ENCODE results near the gene TMEM235.

Gene TMEM235

GRCh38 chr17:78196716-78197115, 34.7 kb upstream of the TMEM235 start:
- H3K4me1 ChIP-seq (ENCODE audit: low read length) = peaks cover 5% of the 10 kb centered on the region
- no peak overlapping the region for H3K4me3 ChIP-seq (ENCODE audit: low read length)
- peaks cover 36% of the 10 kb centered on the region for H3K79me2 ChIP-seq (ENCODE audit: low read length)
- no peak overlapping the region for H2AFZ ChIP-seq (ENCODE audit: low read depth, low read length)
- no peak overlapping the region for H3K9ac ChIP-seq (ENCODE audit: low read length)
- H3K4me2 ChIP-seq (ENCODE audit: low read length) = no peak overlapping the region
- TF ChIP-seq CTCF (IDR thresholded peaks at IDR 0.05; ENCODE audit: low read depth, low read length) (no peak), EZH2phosphoT487 (IDR thresholded peaks at IDR 0.05; ENCODE audit: low read depth) (no peak)
- no peaks in the 10 kb centered on the region for H3K9me3 ChIP-seq (ENCODE audit: insufficient read depth, low read length)
- H4K20me1 ChIP-seq (ENCODE audit: insufficient read depth, low read length) = 0 out of 2 replicates have a peak, but pooled peaks cover 3% of the 10 kb centered on the region
- no peaks in the 10 kb centered on the region for H3K27me3 ChIP-seq (ENCODE audit: low read depth, low read length)
- no peak overlapping the region for H3K27ac ChIP-seq (ENCODE audit: low read length)
- H3K36me3 ChIP-seq (replicated peaks; ENCODE audit: low read depth, low read length) = peaks cover 38% of the 10 kb centered on the region

- no peak overlapping the region for H3K27ac ChIP-seq (ENCODE audit: low read length)
- no peaks in the 10 kb centered on the region for H3K27me3 ChIP-seq (ENCODE audit: low read depth, low read length)
- no peak for TF ChIP-seq CTCF (IDR thresholded peaks at IDR 0.05; ENCODE audit: low read depth, low read length)
- no peak for TF ChIP-seq EZH2phosphoT487 (IDR thresholded peaks at IDR 0.05; ENCODE audit: low read depth)
- no peak overlapping the region for H2AFZ ChIP-seq (ENCODE audit: low read depth, low read length)
- no peak overlapping the region for H3K4me2 ChIP-seq (ENCODE audit: low read length)
- peaks cover 36% of the 10 kb centered on the region for H3K79me2 ChIP-seq (ENCODE audit: low read length)
- H3K9ac ChIP-seq (ENCODE audit: low read length) = no peak overlapping the region
- H4K20me1 ChIP-seq (ENCODE audit: insufficient read depth, low read length) = 0 out of 2 replicates have a peak, but pooled peaks cover 3% of the 10 kb centered on the region
- peaks cover 38% of the 10 kb centered on the region for H3K36me3 ChIP-seq (replicated peaks; ENCODE audit: low read depth, low read length)
- H3K4me1 ChIP-seq (ENCODE audit: low read length) = peaks cover 5% of the 10 kb centered on the region
- H3K4me3 ChIP-seq (ENCODE audit: low read length) = no peak overlapping the region
- H3K9me3 ChIP-seq (ENCODE audit: insufficient read depth, low read length) = no peaks in the 10 kb centered on the region
These were observed 34.1 kb upstream of the TMEM235 start for GRCh38 chr17:78197147-78197832.

GRCh38 chr17:78200451-78200850, 31.0 kb upstream of the TMEM235 start:
- H3K9me3 ChIP-seq (ENCODE audit: insufficient read depth, low read length) = no peaks in the 10 kb centered on the region
- 0 out of 2 replicates have a peak, but pooled peaks cover 3% of the 10 kb centered on the region for H4K20me1 ChIP-seq (ENCODE audit: insufficient read depth, low read length)
- H3K27ac ChIP-seq (ENCODE audit: low read length) = no peak overlapping the region
- H3K27me3 ChIP-seq (ENCODE audit: low read depth, low read length) = no peaks in the 10 kb centered on the region
- H3K4me2 ChIP-seq (ENCODE audit: low read length) = no peak overlapping the region
- no peak for TF ChIP-seq CTCF (IDR thresholded peaks at IDR 0.05; ENCODE audit: low read depth, low read length)
- no peak for TF ChIP-seq EZH2phosphoT487 (IDR thresholded peaks at IDR 0.05; ENCODE audit: low read depth)
- H3K36me3 ChIP-seq (replicated peaks; ENCODE audit: low read depth, low read length) = peaks cover 52% of the 10 kb centered on the region
- peaks cover 27% of the 10 kb centered on the region for H3K79me2 ChIP-seq (ENCODE audit: low read length)
- H3K4me3 ChIP-seq (ENCODE audit: low read length) = no peak overlapping the region
- no peak overlapping the region for H3K9ac ChIP-seq (ENCODE audit: low read length)
- peaks cover 5% of the 10 kb centered on the region for H3K4me1 ChIP-seq (ENCODE audit: low read length)
- H2AFZ ChIP-seq (ENCODE audit: low read depth, low read length) = no peak overlapping the region

GRCh38 chr17:78202666-78203065, 28.8 kb upstream of the TMEM235 start:
- Histone ChIP-seq H3K9ac (ENCODE audit: low read length) (no peak overlapping the region), H4K20me1 (ENCODE audit: insufficient read depth, low read length) (0 out of 2 replicates have a peak, but pooled peaks cover 3% of the 10 kb centered on the region), H3K79me2 (ENCODE audit: low read length) (peaks cover 18% of the 10 kb centered on the region), H3K4me1 (ENCODE audit: low read length) (peaks cover 5% of the 10 kb centered on the region), H3K9me3 (ENCODE audit: insufficient read depth, low read length) (no peaks in the 10 kb centered on the region), H3K27ac (ENCODE audit: low read length) (no peak overlapping the region), H3K36me3 (replicated peaks; ENCODE audit: low read depth, low read length) (peaks cover 39% of the 10 kb centered on the region), H3K4me2 (ENCODE audit: low read length) (no peak overlapping the region), H2AFZ (ENCODE audit: low read depth, low read length) (no peak overlapping the region), H3K4me3 (ENCODE audit: low read length) (no peak overlapping the region), H3K27me3 (ENCODE audit: low read depth, low read length) (no peaks in the 10 kb centered on the region)
- TF ChIP-seq CTCF (IDR thresholded peaks at IDR 0.05; ENCODE audit: low read depth, low read length) = no peak
- no peak for TF ChIP-seq EZH2phosphoT487 (IDR thresholded peaks at IDR 0.05; ENCODE audit: low read depth)
